Fibroblast of skin of left quadriceps (primary cell): Measurements from ENCODE around the gene PTPRS.
"Not testable (repeated sequence)": the region's sequence is repeated elsewhere in the genome, so short reads cannot be mapped to it uniquely, and the experiment has no call there.

Source experiments
- DNase-seq, 2 experiments: peaks; one replicate each; pipeline ENCODE4 v3.0.0-alpha.2; 2013; ENCODE audit warnings: low read depth in 2 of 2

Gene PTPRS

GRCh38 chr19:5340637-5341447 is at the start of gene PTPRS:
PTPRS (minus strand) TSS chr19:5340812; CDS start chr19:5286140, 54,672 bp downstream.
- peak; percentile 68 to 75 for DNase-seq

GRCh38 chr19:5389353-5389752 is 48.7 kb upstream of the PTPRS start:
- no peak for DNase-seq

GRCh38 chr19:5387472-5387871 is 46.9 kb upstream of the PTPRS start:
- no peak for DNase-seq

GRCh38 chr19:5386841-5387240 is 46.2 kb upstream of the PTPRS start:
- no peak for DNase-seq

GRCh38 chr19:5381197-5381596 is 40.6 kb upstream of the PTPRS start:
- DNase-seq = not testable (repeated sequence)

GRCh38 chr19:5380215-5380919 is 39.8 kb upstream of the PTPRS start:
- no peak for DNase-seq

GRCh38 chr19:5376928-5377327 is 36.3 kb upstream of the PTPRS start:
- DNase-seq = no peak

- DNase-seq = no peak
Measured at GRCh38 chr19:5372572-5373200, 32.1 kb upstream of the PTPRS start.

- no peak for DNase-seq
Measured at GRCh38 chr19:5369962-5370367, 29.4 kb upstream of the PTPRS start.

GRCh38 chr19:5369304-5369703 is 28.7 kb upstream of the PTPRS start:
- DNase-seq = no peak

- no peak for DNase-seq
Measured at GRCh38 chr19:5367530-5368133, 27.0 kb upstream of the PTPRS start.

- no peak for DNase-seq
Measured at GRCh38 chr19:5365905-5366304, 25.3 kb upstream of the PTPRS start.

GRCh38 chr19:5364674-5365073 is 24.1 kb upstream of the PTPRS start:
- DNase-seq = no peak

- not testable (repeated sequence) for DNase-seq
Measured at GRCh38 chr19:5361839-5362238, 21.2 kb upstream of the PTPRS start.

- DNase-seq = no peak
Measured at GRCh38 chr19:5361407-5361806, 20.8 kb upstream of the PTPRS start.

- DNase-seq = no peak
Measured at GRCh38 chr19:5360003-5360780, 19.6 kb upstream of the PTPRS start.

- DNase-seq = no peak
Measured at GRCh38 chr19:5358173-5358800, 17.7 kb upstream of the PTPRS start.

GRCh38 chr19:5357584-5357983 is 17.0 kb upstream of the PTPRS start:
- DNase-seq = no peak

- no peak for DNase-seq
Measured at GRCh38 chr19:5356918-5357317, 16.3 kb upstream of the PTPRS start.

- no peak for DNase-seq
Measured at GRCh38 chr19:5356428-5356827, 15.8 kb upstream of the PTPRS start.

- no peak for DNase-seq
Measured at GRCh38 chr19:5355693-5356092, 15.1 kb upstream of the PTPRS start.
